HepG2 (cell line): ENCODE measurements around the gene CDK3. TPM values are rescaled to one million over a fixed set of nuclear protein-coding genes. Genes with fewer than 3 reads are reported as not detected.

Source experiments
- GMEB1 ChIP-seq: sonication (generic); formaldehyde crosslinking; IDR thresholded peaks from 2 replicates; pipeline ENCODE4 v1.5.1; 2020; ENCODE audit warnings: missing genetic modification reagents, mild to moderate bottlenecking, borderline replicate concordance
- MLX ChIP-seq: IDR thresholded peaks from 2 replicates; pipeline ENCODE4 v1.6.1; 2016
- PITX1 ChIP-seq: sonication (generic); formaldehyde crosslinking; IDR thresholded peaks from 2 replicates; pipeline ENCODE4 v1.5.1; 2020; ENCODE audit warnings: mild to moderate bottlenecking, missing genetic modification reagents
- SOX6 ChIP-seq, 2 experiments: fragments of 450-650 bp in 1 of 2; sonication (generic) in 1 of 2; formaldehyde crosslinking in 1 of 2; IDR thresholded peaks; 2 replicates each; pipeline versions ENCODE4 v1.4.0 to v1.6.1; 2017 to 2020; ENCODE audit warnings: antibody characterized with exemption in 1 of 2, mild to moderate bottlenecking in 1 of 2, missing genetic modification reagents in 1 of 2
- ZC3H4 ChIP-seq: sonication (generic); formaldehyde crosslinking; IDR thresholded peaks from 2 replicates; pipeline ENCODE4 v1.4.0; 2020; ENCODE audit warnings: missing genetic modification reagents, borderline replicate concordance
- ZNF296 ChIP-seq: sonication (generic); formaldehyde crosslinking; conservative IDR thresholded peaks from 2 replicates; pipeline ENCODE4 v1.5.0; 2020; ENCODE audit warnings: mild to moderate bottlenecking, missing genetic modification reagents
- ZNF446 ChIP-seq: sonication (generic); formaldehyde crosslinking; IDR thresholded peaks from 2 replicates; pipeline ENCODE4 v1.5.0; 2020; ENCODE audit warnings: mild to moderate bottlenecking, missing genetic modification reagents
- ZNF672 ChIP-seq: sonication (generic); formaldehyde crosslinking; IDR thresholded peaks from 2 replicates; pipeline ENCODE4 v1.8.1; 2022; ENCODE audit warnings: missing genetic modification reagents
- ZNF788 ChIP-seq: sonication (generic); formaldehyde crosslinking; IDR thresholded peaks from 2 replicates; pipeline ENCODE4 v1.5.0; 2020; ENCODE audit warnings: mild to moderate bottlenecking, missing genetic modification reagents, borderline replicate concordance
- polyA plus RNA-seq, 8 experiments: library from polyadenylated mRNA; depleted of rRNA in 3 of 8; stranded (reverse) in 7 of 8; unstranded in 1 of 8; fragments of >200 nt; fragmentation: Illumina TruSeq in 4 of 8; extraction: Trizol in 4 of 8; gene quantifications; 2 replicates each; pipeline versions ENCODE4 v1.2.1 to v1.2.3, GENCODE V29; 2011 to 2016; ENCODE audit warnings: low read depth in 4 of 8, missing spikeins in 1 of 8, mixed read lengths in 1 of 8; ENCODE audit not compliant: insufficient read depth in 1 of 8
- total RNA-seq, 5 experiments: library from RNA; depleted of rRNA; stranded (reverse); fragments of >200 nt; fragmentation: Illumina TruSeq; extraction: Trizol; gene quantifications; 2 replicates each; pipeline ENCODE4 v1.2.3, GENCODE V29; 2016; ENCODE audit warnings: low read depth in 1 of 5
- TF ChIP-seq, protein P1 (sequence below): sonication (generic); formaldehyde crosslinking; IDR thresholded peaks from 2 replicates; pipeline ENCODE4; 2020; ENCODE audit warnings: missing genetic modification reagents, mild to moderate bottlenecking, borderline replicate concordance
- TF ChIP-seq, protein P2 (sequence below): IDR thresholded peaks from 2 replicates; pipeline ENCODE4 v1.6.1; 2016; ENCODE audit warnings: low read depth, borderline replicate concordance
- TF ChIP-seq, protein P3 (sequence below): sonication (generic); formaldehyde crosslinking; conservative IDR thresholded peaks from 2 replicates; pipeline ENCODE4 v1.8.0; 2022; ENCODE audit warnings: mild to moderate bottlenecking, moderate library complexity, missing genetic modification reagents
- TF ChIP-seq, protein P4 (sequence below): conservative IDR thresholded peaks from 2 replicates; pipeline ENCODE4 v1.6.1; 2018; ENCODE audit warnings: missing genetic modification reagents
- TF ChIP-seq, protein P5 (sequence below): IDR thresholded peaks from 2 replicates; pipeline ENCODE4 v1.6.1; 2016; ENCODE audit warnings: mild to moderate bottlenecking
- TF ChIP-seq, protein P6 (sequence below): sonication (generic); formaldehyde crosslinking; IDR thresholded peaks from 2 replicates; pipeline ENCODE4 v1.8.0; 2022; ENCODE audit warnings: mild to moderate bottlenecking, missing genetic modification reagents

Gene CDK3
- total and polyA plus RNA-seq, 2 of the 13 experiments (the other 11 are each of a cell fraction or from before 2014, with no cell fraction given): 5.8 to 11.4 TPM

GRCh38 chr17:76000016-76000754 lies 470 bp upstream of the CDK3 start (continued):
- TF ChIP-seq SOX6 (IDR thresholded peaks at IDR 0.05) (no peak), SOX6 (CRISPR knock-in tag; IDR thresholded peaks at IDR 0.05) (no peak; the same call in 1 of the 2 replicates), PITX1 (CRISPR knock-in tag) (peak; percentile 79), ZNF788 (CRISPR knock-in tag) (no peak), ZNF446 (no peak), ZNF296 (CRISPR knock-in tag) (no peak), MLX (CRISPR knock-in tag) (0 out of 2 replicates have a peak, but pooled peaks have one; percentile 12), ZC3H4 (CRISPR knock-in tag) (no peak), ZNF672 (no peak), GMEB1 (CRISPR knock-in tag) (peak; percentile 44; the same call in 1 of the 2 replicates)
- TF ChIP-seq, protein P1, sequence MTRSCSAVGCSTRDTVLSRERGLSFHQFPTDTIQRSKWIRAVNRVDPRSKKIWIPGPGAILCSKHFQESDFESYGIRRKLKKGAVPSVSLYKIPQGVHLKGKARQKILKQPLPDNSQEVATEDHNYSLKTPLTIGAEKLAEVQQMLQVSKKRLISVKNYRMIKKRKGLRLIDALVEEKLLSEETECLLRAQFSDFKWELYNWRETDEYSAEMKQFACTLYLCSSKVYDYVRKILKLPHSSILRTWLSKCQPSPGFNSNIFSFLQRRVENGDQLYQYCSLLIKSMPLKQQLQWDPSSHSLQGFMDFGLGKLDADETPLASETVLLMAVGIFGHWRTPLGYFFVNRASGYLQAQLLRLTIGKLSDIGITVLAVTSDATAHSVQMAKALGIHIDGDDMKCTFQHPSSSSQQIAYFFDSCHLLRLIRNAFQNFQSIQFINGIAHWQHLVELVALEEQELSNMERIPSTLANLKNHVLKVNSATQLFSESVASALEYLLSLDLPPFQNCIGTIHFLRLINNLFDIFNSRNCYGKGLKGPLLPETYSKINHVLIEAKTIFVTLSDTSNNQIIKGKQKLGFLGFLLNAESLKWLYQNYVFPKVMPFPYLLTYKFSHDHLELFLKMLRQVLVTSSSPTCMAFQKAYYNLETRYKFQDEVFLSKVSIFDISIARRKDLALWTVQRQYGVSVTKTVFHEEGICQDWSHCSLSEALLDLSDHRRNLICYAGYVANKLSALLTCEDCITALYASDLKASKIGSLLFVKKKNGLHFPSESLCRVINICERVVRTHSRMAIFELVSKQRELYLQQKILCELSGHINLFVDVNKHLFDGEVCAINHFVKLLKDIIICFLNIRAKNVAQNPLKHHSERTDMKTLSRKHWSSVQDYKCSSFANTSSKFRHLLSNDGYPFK (CRISPR knock-in tag): peak; percentile 33; the same call in 1 of the 2 replicates
- TF ChIP-seq, protein P2, sequence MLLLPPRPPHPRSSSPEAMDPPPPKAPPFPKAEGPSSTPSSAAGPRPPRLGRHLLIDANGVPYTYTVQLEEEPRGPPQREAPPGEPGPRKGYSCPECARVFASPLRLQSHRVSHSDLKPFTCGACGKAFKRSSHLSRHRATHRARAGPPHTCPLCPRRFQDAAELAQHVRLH (CRISPR knock-in tag): no peak
- TF ChIP-seq, protein P3, sequence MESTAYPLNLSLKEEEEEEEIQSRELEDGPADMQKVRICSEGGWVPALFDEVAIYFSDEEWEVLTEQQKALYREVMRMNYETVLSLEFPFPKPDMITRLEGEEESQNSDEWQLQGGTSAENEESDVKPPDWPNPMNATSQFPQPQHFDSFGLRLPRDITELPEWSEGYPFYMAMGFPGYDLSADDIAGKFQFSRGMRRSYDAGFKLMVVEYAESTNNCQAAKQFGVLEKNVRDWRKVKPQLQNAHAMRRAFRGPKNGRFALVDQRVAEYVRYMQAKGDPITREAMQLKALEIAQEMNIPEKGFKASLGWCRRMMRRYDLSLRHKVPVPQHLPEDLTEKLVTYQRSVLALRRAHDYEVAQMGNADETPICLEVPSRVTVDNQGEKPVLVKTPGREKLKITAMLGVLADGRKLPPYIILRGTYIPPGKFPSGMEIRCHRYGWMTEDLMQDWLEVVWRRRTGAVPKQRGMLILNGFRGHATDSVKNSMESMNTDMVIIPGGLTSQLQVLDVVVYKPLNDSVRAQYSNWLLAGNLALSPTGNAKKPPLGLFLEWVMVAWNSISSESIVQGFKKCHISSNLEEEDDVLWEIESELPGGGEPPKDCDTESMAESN (CRISPR knock-in tag): 0 out of 2 replicates have a peak, but pooled peaks have one; percentile 27
- TF ChIP-seq, protein P4, sequence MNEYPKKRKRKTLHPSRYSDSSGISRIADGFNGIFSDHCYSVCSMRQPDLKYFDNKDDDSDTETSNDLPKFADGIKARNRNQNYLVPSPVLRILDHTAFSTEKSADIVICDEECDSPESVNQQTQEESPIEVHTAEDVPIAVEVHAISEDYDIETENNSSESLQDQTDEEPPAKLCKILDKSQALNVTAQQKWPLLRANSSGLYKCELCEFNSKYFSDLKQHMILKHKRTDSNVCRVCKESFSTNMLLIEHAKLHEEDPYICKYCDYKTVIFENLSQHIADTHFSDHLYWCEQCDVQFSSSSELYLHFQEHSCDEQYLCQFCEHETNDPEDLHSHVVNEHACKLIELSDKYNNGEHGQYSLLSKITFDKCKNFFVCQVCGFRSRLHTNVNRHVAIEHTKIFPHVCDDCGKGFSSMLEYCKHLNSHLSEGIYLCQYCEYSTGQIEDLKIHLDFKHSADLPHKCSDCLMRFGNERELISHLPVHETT (CRISPR knock-in tag): no peak
- TF ChIP-seq, protein P5, sequence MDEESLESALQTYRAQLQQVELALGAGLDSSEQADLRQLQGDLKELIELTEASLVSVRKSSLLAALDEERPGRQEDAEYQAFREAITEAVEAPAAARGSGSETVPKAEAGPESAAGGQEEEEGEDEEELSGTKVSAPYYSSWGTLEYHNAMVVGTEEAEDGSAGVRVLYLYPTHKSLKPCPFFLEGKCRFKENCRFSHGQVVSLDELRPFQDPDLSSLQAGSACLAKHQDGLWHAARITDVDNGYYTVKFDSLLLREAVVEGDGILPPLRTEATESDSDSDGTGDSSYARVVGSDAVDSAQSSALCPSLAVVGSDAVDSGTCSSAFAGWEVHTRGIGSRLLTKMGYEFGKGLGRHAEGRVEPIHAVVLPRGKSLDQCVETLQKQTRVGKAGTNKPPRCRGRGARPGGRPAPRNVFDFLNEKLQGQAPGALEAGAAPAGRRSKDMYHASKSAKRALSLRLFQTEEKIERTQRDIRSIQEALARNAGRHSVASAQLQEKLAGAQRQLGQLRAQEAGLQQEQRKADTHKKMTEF (CRISPR knock-in tag): 0 out of 2 replicates have a peak, but pooled peaks have one; percentile 41
- TF ChIP-seq, protein P6, sequence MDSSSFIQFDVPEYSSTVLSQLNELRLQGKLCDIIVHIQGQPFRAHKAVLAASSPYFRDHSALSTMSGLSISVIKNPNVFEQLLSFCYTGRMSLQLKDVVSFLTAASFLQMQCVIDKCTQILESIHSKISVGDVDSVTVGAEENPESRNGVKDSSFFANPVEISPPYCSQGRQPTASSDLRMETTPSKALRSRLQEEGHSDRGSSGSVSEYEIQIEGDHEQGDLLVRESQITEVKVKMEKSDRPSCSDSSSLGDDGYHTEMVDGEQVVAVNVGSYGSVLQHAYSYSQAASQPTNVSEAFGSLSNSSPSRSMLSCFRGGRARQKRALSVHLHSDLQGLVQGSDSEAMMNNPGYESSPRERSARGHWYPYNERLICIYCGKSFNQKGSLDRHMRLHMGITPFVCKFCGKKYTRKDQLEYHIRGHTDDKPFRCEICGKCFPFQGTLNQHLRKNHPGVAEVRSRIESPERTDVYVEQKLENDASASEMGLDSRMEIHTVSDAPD (CRISPR knock-in tag): no peak
